ENCODE results near the gene CXCL3. TPM values are rescaled to one million over a fixed set of nuclear protein-coding genes. Genes with fewer than 3 reads are reported as not detected.

Gene CXCL3
- polyA plus RNA-seq, 1 donor (not counting 4 experiments of a cell fraction or from before 2014, with no cell fraction given): 10.8 TPM

- DNase-seq (ENCODE audit: low read depth, low spot score) (no peak), FAIRE-seq (no peak)
- no peak overlapping the region for H2AFZ ChIP-seq (ENCODE audit: control insufficient read depth, low read length)
- no peaks in the 10 kb centered on the region for H3K9me3 ChIP-seq (ENCODE audit: control insufficient read depth, low read depth, low read length)
- H3K4me1 ChIP-seq (ENCODE audit: control insufficient read depth, extremely low read depth, insufficient read depth, low read length): peaks cover 4% of the 10 kb centered on the region
- H3K27me3 ChIP-seq (ENCODE audit: control insufficient read depth, extremely low read depth, insufficient read depth, low read length): no peaks in the 10 kb centered on the region
- H4K20me1 ChIP-seq (ENCODE audit: control insufficient read depth, extremely low read depth, insufficient read depth, low read length): no peaks in the 10 kb centered on the region
- no peaks in the 10 kb centered on the region for H3K9me1 ChIP-seq (ENCODE audit: control insufficient read depth, extremely low read depth, insufficient read depth, low read length)
- no peak overlapping the region for H3K9ac ChIP-seq (ENCODE audit: control insufficient read depth, extremely low read depth, insufficient read depth, low read length)
- no peaks in the 10 kb centered on the region for H3K79me2 ChIP-seq (ENCODE audit: control insufficient read depth, insufficient read depth, low read length)
- H3K4me2 ChIP-seq (ENCODE audit: control insufficient read depth, extremely low read depth, insufficient read depth, low read depth, low read length): no peak overlapping the region
- TF ChIP-seq, protein P1, sequence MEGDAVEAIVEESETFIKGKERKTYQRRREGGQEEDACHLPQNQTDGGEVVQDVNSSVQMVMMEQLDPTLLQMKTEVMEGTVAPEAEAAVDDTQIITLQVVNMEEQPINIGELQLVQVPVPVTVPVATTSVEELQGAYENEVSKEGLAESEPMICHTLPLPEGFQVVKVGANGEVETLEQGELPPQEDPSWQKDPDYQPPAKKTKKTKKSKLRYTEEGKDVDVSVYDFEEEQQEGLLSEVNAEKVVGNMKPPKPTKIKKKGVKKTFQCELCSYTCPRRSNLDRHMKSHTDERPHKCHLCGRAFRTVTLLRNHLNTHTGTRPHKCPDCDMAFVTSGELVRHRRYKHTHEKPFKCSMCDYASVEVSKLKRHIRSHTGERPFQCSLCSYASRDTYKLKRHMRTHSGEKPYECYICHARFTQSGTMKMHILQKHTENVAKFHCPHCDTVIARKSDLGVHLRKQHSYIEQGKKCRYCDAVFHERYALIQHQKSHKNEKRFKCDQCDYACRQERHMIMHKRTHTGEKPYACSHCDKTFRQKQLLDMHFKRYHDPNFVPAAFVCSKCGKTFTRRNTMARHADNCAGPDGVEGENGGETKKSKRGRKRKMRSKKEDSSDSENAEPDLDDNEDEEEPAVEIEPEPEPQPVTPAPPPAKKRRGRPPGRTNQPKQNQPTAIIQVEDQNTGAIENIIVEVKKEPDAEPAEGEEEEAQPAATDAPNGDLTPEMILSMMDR (optimal IDR thresholded peaks at IDR 0.05 in 1 of 3, IDR thresholded peaks at IDR 0.05 in 1 of 3, conservative IDR thresholded peaks at IDR 0.05 in 1 of 3; ENCODE audit: extremely low read depth in 1 of 3, insufficient read depth in 2 of 3, low read length in 3 of 3): no peak
- TF ChIP-seq EZH2 (IDR thresholded peaks at IDR 0.05; ENCODE audit: low read length): no peak
- no peak overlapping the region for H3K4me3 ChIP-seq (ENCODE audit: control insufficient read depth in 2 of 3, extremely low read depth in 1 of 3, insufficient read depth in 2 of 3, low read depth in 1 of 3, low read length in 3 of 3)
- no peaks in the 10 kb centered on the region for H3K36me3 ChIP-seq (ENCODE audit: control insufficient read depth in 2 of 2, extremely low read depth in 1 of 2, insufficient read depth in 2 of 2, low read length in 2 of 2)
- dilution Hi-C loops (cut with MboI; ENCODE audit: extremely low pct_ligation_motif_present, low sequenced_read_pairs): no loop called here
- no peak overlapping the region for H3K27ac ChIP-seq (ENCODE audit: control insufficient read depth, insufficient read depth, low read length)
Observed at GRCh38 chr4:74012130-74012529, 26.4 kb downstream of the CXCL3 start.

- DNase-seq (ENCODE audit: low read depth, low spot score): no peak
- no peaks in the 10 kb centered on the region for H3K36me3 ChIP-seq (ENCODE audit: control insufficient read depth in 2 of 2, extremely low read depth in 1 of 2, insufficient read depth in 2 of 2, low read length in 2 of 2)
- no peaks in the 10 kb centered on the region for H3K27me3 ChIP-seq (ENCODE audit: control insufficient read depth, extremely low read depth, insufficient read depth, low read length)
- H2AFZ ChIP-seq (ENCODE audit: control insufficient read depth, low read length): no peak overlapping the region
- no peak for TF ChIP-seq EZH2 (IDR thresholded peaks at IDR 0.05; ENCODE audit: low read length)
- TF ChIP-seq, protein P1 (optimal IDR thresholded peaks at IDR 0.05 in 1 of 3, IDR thresholded peaks at IDR 0.05 in 1 of 3, conservative IDR thresholded peaks at IDR 0.05 in 1 of 3; ENCODE audit: extremely low read depth in 1 of 3, insufficient read depth in 2 of 3, low read length in 3 of 3): no peak
- dilution Hi-C loops (cut with MboI; ENCODE audit: extremely low pct_ligation_motif_present, low sequenced_read_pairs): no loop called here
- no peak overlapping the region for H3K4me3 ChIP-seq (ENCODE audit: control insufficient read depth in 2 of 3, extremely low read depth in 1 of 3, insufficient read depth in 2 of 3, low read depth in 1 of 3, low read length in 3 of 3)
- H3K9ac ChIP-seq (ENCODE audit: control insufficient read depth, extremely low read depth, insufficient read depth, low read length): no peak overlapping the region
- peaks cover 15% of the 10 kb centered on the region for H3K4me1 ChIP-seq (ENCODE audit: control insufficient read depth, extremely low read depth, insufficient read depth, low read length)
- no peak overlapping the region for H3K4me2 ChIP-seq (ENCODE audit: control insufficient read depth, extremely low read depth, insufficient read depth, low read depth, low read length)
- H3K9me1 ChIP-seq (ENCODE audit: control insufficient read depth, extremely low read depth, insufficient read depth, low read length): no peaks in the 10 kb centered on the region
- FAIRE-seq: no peak
- no peak overlapping the region for H3K27ac ChIP-seq (ENCODE audit: control insufficient read depth, insufficient read depth, low read length)
- H4K20me1 ChIP-seq (ENCODE audit: control insufficient read depth, extremely low read depth, insufficient read depth, low read length): no peaks in the 10 kb centered on the region
- no peaks in the 10 kb centered on the region for H3K79me2 ChIP-seq (ENCODE audit: control insufficient read depth, insufficient read depth, low read length)
- no peaks in the 10 kb centered on the region for H3K9me3 ChIP-seq (ENCODE audit: control insufficient read depth, low read depth, low read length)
Observed at GRCh38 chr4:74009307-74009706, 29.2 kb downstream of the CXCL3 start.

Data from keratinocyte (primary cell).